ENCODE results near the gene DUS1L. TPM values are rescaled to one million over a fixed set of nuclear protein-coding genes. Genes with fewer than 3 reads are reported as not detected.
A peak's percentile ranks its signal among the peaks of the same experiment; 100 is the strongest.

Gene DUS1L
- total and polyA plus RNA-seq, 2 experiments from 2014 or later, result 71.9 to 160 TPM

DNA sequence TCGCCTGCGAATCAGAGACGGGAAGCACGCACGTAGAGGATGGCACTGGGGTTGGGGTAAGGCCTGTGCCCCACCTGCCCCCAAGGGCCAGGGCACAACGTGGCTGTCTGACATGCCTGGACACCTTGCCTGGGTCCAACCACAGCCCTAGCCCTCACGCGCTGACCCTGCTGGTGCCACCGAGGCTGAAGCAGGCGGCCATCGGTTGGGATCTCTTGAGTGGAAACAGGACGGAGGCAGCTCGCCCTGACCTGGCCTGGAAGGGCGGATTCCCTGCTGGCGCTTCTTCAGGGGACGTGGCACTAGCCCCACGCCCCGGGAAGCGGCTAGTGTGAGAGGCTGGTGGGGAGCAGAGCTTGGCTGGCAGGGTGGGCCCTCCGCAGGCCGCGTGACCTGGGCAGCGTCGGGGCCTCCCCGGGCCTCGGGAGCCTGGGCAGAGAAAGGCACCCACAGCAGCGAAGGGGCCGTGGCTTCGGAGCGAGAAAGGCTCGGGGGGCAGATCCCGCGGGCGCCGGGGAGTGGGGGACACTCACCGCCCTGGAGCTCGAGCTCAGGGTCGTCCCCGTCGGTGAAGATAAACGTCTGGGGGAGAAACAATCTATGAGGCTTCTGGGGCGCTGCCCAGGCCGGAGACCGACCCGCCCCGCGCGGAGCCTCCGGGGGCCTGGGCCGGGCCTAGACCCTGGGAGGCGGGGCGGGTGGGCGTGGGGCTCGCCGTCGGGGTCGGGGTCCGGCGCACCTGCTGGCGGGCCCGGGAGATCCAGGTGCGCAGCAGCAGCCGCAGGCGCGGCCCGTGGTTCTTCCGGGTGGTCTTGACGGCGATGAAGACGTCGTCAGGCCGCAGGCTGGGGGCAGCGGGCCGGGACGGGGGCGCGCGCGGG is 14.6 kb downstream of the DUS1L start:
- Histone ChIP-seq H3K4me1 (ENCODE audit: insufficient read depth) (peaks cover 17% of the 10 kb centered on the region), H2AFZ (peak overlapping the region; percentile 45), H3K9me2 (replicated peaks; ENCODE audit: insufficient read depth) (no peaks in the 10 kb centered on the region), H3K27me3 (no peaks in the 10 kb centered on the region), H4K20me1 (ENCODE audit: insufficient read depth, poor library complexity, severe bottlenecking) (peaks cover 3% of the 10 kb centered on the region), H3K79me2 (peaks cover 28% of the 10 kb centered on the region), H3K36me3 (replicated peaks; ENCODE audit: insufficient read depth, low read depth) (no peaks in the 10 kb centered on the region), H3K27ac (peak overlapping the region; percentile 67), H3K9me3 (ENCODE audit: low read depth) (no peaks in the 10 kb centered on the region), H3K4me3 (peak overlapping the region; percentile 83), H3K4me2 (peak overlapping the region; percentile 98)
- TF ChIP-seq EZH2phosphoT487 (IDR thresholded peaks at IDR 0.05; ENCODE audit: low read depth, severe bottlenecking, unreplicated experiment), result no peak
- TF ChIP-seq, protein P1, sequence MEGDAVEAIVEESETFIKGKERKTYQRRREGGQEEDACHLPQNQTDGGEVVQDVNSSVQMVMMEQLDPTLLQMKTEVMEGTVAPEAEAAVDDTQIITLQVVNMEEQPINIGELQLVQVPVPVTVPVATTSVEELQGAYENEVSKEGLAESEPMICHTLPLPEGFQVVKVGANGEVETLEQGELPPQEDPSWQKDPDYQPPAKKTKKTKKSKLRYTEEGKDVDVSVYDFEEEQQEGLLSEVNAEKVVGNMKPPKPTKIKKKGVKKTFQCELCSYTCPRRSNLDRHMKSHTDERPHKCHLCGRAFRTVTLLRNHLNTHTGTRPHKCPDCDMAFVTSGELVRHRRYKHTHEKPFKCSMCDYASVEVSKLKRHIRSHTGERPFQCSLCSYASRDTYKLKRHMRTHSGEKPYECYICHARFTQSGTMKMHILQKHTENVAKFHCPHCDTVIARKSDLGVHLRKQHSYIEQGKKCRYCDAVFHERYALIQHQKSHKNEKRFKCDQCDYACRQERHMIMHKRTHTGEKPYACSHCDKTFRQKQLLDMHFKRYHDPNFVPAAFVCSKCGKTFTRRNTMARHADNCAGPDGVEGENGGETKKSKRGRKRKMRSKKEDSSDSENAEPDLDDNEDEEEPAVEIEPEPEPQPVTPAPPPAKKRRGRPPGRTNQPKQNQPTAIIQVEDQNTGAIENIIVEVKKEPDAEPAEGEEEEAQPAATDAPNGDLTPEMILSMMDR (IDR thresholded peaks at IDR 0.05; ENCODE audit: poor library complexity), result no peak
- TF ChIP-seq EZH2 (IDR thresholded peaks at IDR 0.05; ENCODE audit: borderline replicate concordance), result no peak
- 28% methylated on average over 48 of the region's 79 CpGs for WGBS (ENCODE audit: low lambda C conversion rate, missing lambda C conversion rate)
- peak; percentile 46 for DNase-seq (ENCODE audit: low spot score)

DNA sequence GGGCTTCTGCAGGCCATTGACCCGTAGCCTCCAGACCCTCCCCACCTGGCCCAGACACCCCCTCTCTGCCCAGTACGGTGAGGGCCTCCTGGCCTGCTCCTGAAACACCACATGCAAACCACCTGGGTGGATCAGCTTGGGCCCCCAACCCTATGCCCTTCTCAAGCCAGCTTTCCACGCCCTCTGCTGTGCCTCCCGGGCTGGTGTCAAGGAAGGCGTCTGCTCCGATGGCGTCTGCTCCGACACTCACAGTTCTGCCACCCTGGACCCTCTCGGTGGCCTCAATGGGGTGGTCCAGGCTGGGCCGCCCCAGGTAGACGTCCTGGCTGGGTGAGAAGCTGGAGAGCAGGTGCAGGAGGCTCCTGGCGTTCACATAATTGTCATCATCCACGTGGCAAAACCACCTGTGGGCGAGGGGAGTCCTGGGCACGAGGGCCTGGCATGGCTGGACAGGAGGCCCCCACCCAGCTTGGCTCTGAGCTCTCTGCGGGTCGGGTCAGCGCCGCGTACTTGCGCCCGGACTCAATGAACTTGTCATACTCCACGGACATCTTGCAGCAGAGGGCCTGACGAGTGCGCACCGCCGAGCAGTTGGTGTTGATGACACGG is 15.3 kb downstream of the DUS1L start:
- no peak overlapping the region for H3K27ac ChIP-seq
- H3K79me2 ChIP-seq, result peaks cover 28% of the 10 kb centered on the region
- no peaks in the 10 kb centered on the region for H3K9me3 ChIP-seq (ENCODE audit: low read depth)
- H3K36me3 ChIP-seq (replicated peaks; ENCODE audit: insufficient read depth, low read depth), result no peaks in the 10 kb centered on the region
- DNase-seq (ENCODE audit: low spot score), result no peak
- WGBS (ENCODE audit: low lambda C conversion rate, missing lambda C conversion rate), result 95% methylated on average over 28 of the region's 28 CpGs
- H3K9me2 ChIP-seq (replicated peaks; ENCODE audit: insufficient read depth), result no peaks in the 10 kb centered on the region
- peak overlapping the region; percentile 98 for H3K4me2 ChIP-seq
- H3K4me1 ChIP-seq (ENCODE audit: insufficient read depth), result peaks cover 17% of the 10 kb centered on the region
- H3K4me3 ChIP-seq, result peak overlapping the region; percentile 83
- TF ChIP-seq EZH2 (IDR thresholded peaks at IDR 0.05; ENCODE audit: borderline replicate concordance), result no peak
- H3K27me3 ChIP-seq, result no peaks in the 10 kb centered on the region
- H2AFZ ChIP-seq, result no peak overlapping the region
- peaks cover 3% of the 10 kb centered on the region for H4K20me1 ChIP-seq (ENCODE audit: insufficient read depth, poor library complexity, severe bottlenecking)

DNA sequence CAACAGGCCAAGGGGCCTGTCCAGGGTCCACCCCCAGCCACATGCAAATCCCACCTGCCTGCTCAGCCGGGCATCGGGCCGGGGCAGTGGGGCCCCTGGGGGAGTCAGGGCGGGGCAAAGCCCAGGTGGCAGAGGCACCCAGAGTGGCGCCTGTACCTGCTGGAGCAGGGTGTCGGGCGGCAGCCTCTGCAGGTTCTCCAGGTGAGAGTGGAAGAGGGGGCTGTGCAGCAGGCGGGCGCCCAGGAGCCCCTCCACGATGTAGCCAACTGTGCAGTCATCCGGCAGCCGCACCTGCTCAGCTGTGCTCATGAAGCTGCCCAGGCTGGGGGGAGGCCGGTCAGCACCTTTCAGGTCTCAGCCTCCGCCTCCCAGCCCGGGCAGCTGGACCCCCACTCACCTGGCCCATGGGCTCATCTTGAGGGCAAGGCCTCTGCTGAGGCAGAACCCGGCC is 16.1 kb downstream of the DUS1L start:
- Histone ChIP-seq H3K36me3 (replicated peaks; ENCODE audit: insufficient read depth, low read depth) (no peaks in the 10 kb centered on the region), H2AFZ (no peak overlapping the region), H3K27ac (no peak overlapping the region), H3K27me3 (no peaks in the 10 kb centered on the region), H3K79me2 (peaks cover 28% of the 10 kb centered on the region), H3K4me1 (ENCODE audit: insufficient read depth) (peaks cover 17% of the 10 kb centered on the region), H3K9me3 (ENCODE audit: low read depth) (no peaks in the 10 kb centered on the region), H3K4me3 (no peak overlapping the region), H3K9me2 (replicated peaks; ENCODE audit: insufficient read depth) (no peaks in the 10 kb centered on the region), H4K20me1 (ENCODE audit: insufficient read depth, poor library complexity, severe bottlenecking) (peaks cover 3% of the 10 kb centered on the region), H3K4me2 (peak overlapping the region; percentile 98)
- TF ChIP-seq EZH2phosphoT487 (IDR thresholded peaks at IDR 0.05; ENCODE audit: low read depth, severe bottlenecking, unreplicated experiment) (no peak), EZH2 (IDR thresholded peaks at IDR 0.05; ENCODE audit: borderline replicate concordance) (no peak)
- no peak for DNase-seq (ENCODE audit: low spot score)
- 95% methylated on average over 12 of the region's 16 CpGs for WGBS (ENCODE audit: low lambda C conversion rate, missing lambda C conversion rate)

DNA sequence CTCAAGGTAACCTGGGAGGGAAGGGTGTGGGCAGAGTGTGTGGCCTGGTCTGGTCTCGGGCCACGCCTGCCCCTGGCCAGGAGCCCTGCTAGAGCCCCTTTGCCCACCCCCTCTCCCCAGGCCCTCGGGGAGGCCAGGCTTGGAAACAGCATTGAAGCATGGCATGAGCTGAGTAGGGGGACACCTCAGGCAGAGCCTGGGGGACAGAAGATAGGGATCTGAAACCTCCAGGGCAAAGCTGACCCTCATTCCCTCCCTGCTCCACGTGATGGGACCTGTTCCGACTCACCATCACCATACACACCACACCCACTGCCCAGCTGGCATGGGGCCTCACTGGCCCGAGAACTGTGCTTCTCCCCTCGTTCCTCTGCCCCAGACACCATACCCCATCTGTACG is 16.5 kb downstream of the DUS1L start:
- WGBS (ENCODE audit: low lambda C conversion rate, missing lambda C conversion rate), result 92% methylated on average over 6 of the region's 8 CpGs
- no peak for DNase-seq (ENCODE audit: low spot score)
- Histone ChIP-seq H3K27ac (no peak overlapping the region), H3K27me3 (no peaks in the 10 kb centered on the region), H3K4me2 (no peak overlapping the region), H3K9me3 (ENCODE audit: low read depth) (no peaks in the 10 kb centered on the region), H2AFZ (no peak overlapping the region), H3K9me2 (replicated peaks; ENCODE audit: insufficient read depth) (no peaks in the 10 kb centered on the region), H4K20me1 (ENCODE audit: insufficient read depth, poor library complexity, severe bottlenecking) (peaks cover 3% of the 10 kb centered on the region), H3K4me1 (ENCODE audit: insufficient read depth) (peaks cover 17% of the 10 kb centered on the region), H3K79me2 (peaks cover 28% of the 10 kb centered on the region), H3K36me3 (replicated peaks; ENCODE audit: insufficient read depth, low read depth) (no peaks in the 10 kb centered on the region), H3K4me3 (no peak overlapping the region)
- TF ChIP-seq EZH2 (IDR thresholded peaks at IDR 0.05; ENCODE audit: borderline replicate concordance) (no peak), EZH2phosphoT487 (IDR thresholded peaks at IDR 0.05; ENCODE audit: low read depth, severe bottlenecking, unreplicated experiment) (no peak)
- TF ChIP-seq, protein P1 (IDR thresholded peaks at IDR 0.05; ENCODE audit: poor library complexity), result no peak
